Sigmoid colon (tissue), 4 donors: ENCODE data around the gene USP46.

Experiments
- CTCF ChIP-seq, 4 experiments: fragments of 450-650 bp in 3 of 4; fragments of 200-600 bp in 1 of 4; IDR thresholded peaks; one replicate each; pipeline ENCODE4 v1.5.1; 2016 to 2019; ENCODE audit warnings: antibody characterized with exemption in 4 of 4, mild to moderate bottlenecking in 3 of 4, moderate library complexity in 2 of 4
- EP300 ChIP-seq, 4 donors: sonication (generic); formaldehyde crosslinking; IDR thresholded peaks; one replicate each; pipeline ENCODE4 v1.6.1; 2017; ENCODE audit warnings: antibody characterized with exemption in 4 of 4
- POLR2A ChIP-seq, 2 donors: fragments of 450-650 bp; IDR thresholded peaks; one replicate each; pipeline ENCODE4 v1.6.1; 2016; ENCODE audit warnings: antibody characterized with exemption in 2 of 2, mild to moderate bottlenecking in 2 of 2, moderate library complexity in 2 of 2
- POLR2AphosphoS5 ChIP-seq, 4 donors: sonication (generic); formaldehyde crosslinking; IDR thresholded peaks; one replicate each; pipeline ENCODE4 v1.6.1; 2017; ENCODE audit warnings: antibody characterized with exemption in 4 of 4

DNA sequence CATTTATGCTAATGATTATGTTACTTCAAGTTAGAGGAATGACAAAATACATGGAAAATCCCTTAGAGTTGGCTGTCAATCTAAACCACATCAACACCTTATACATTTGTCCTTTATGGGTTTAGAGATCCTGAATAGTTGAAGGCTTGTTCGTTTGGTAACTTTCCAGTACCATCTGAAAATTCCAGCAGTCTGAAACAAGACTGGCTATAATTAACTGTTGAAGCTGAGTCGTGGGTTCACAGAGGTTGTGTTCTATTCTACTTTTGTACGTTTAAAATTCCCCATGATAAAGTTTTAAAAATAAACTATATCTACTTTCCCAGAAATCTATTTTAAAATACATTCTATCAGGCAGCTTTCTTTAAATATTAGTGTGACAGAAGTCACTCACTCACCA, 73.0 kb downstream of the USP46 start:
- no peak for TF ChIP-seq POLR2AphosphoS5 (IDR thresholded peaks at IDR 0.05)
- TF ChIP-seq CTCF (IDR thresholded peaks at IDR 0.05): no peak
- no peak for TF ChIP-seq POLR2A (IDR thresholded peaks at IDR 0.05)
- no peak for TF ChIP-seq EP300 (IDR thresholded peaks at IDR 0.05)
